IMR-90 (cell line): ENCODE data around the gene TBC1D22A. TPM values are rescaled to one million over a fixed set of nuclear protein-coding genes. Genes with fewer than 3 reads are reported as not detected.
A peak's percentile ranks its signal among the peaks of the same experiment; 100 is the strongest.

Experiments used
- ATAC-seq: fragments of 200-7000 bp; cut with Tn5 transposase; 2 replicates; pipeline ENCODE4 v1.9.1; 2020; ENCODE audit warnings: low read depth, mild to moderate bottlenecking, moderate library complexity
- BruUV-seq: library from RNA; stranded (reverse); fragments of 400-500 nt; replicated peaks from 2 replicates; lab custom pipeline; 2021; lab: Mats Ljungman, UMichigan
- CTCF ChIA-PET: fragments of 300-600 bp; formaldehyde crosslinking; extraction: SDS; loops from one replicate; lab custom pipeline; 2021; ENCODE audit warnings: antibody characterized with exemption; lab: Yijun Ruan, JAX
- POLR2A ChIA-PET: fragments of 300-600 bp; sonication (Branson Sonifier 250); formaldehyde crosslinking; loops from one replicate; lab custom pipeline; 2022; ENCODE audit warnings: antibody characterized with exemption; ENCODE audit not compliant: unreplicated experiment; lab: Charles Lee
- DNase-seq: peaks from one replicate; pipeline ENCODE4 v3.0.0; 2013
- H2AFZ ChIP-seq: replicated peaks from 2 replicates; pipeline ENCODE3; 2013; ENCODE audit warnings: low read length, mild to moderate bottlenecking; ENCODE audit not compliant: poor library complexity
- H2AK5ac ChIP-seq: 2 replicates; pipeline ENCODE4 v1.6.1; 2013; ENCODE audit warnings: low read depth, low read length, inconsistent platforms
- H2AK9ac ChIP-seq: replicated peaks from 2 replicates; pipeline ENCODE3; 2013; ENCODE audit warnings: mild to moderate bottlenecking, low read depth, low read length, moderate library complexity; ENCODE audit not compliant: poor library complexity
- H2BK120ac ChIP-seq: 2 replicates; pipeline ENCODE4 v1.6.1; 2013; ENCODE audit warnings: low read depth, low read length, inconsistent platforms
- H2BK15ac ChIP-seq: 3 replicates; pipeline ENCODE4 v1.6.1; 2013; ENCODE audit warnings: low read depth, low read length, inconsistent platforms
- H2BK20ac ChIP-seq: 2 replicates; pipeline ENCODE4 v1.6.1; 2013; ENCODE audit warnings: low read depth, mild to moderate bottlenecking, inconsistent platforms, low read length, moderate library complexity
- H2BK5ac ChIP-seq: 2 replicates; pipeline ENCODE4 v1.6.1; 2013; ENCODE audit warnings: mild to moderate bottlenecking, low read depth, low read length, inconsistent platforms; ENCODE audit not compliant: poor library complexity, severe bottlenecking
- H3K14ac ChIP-seq: replicated peaks from 2 replicates; pipeline ENCODE4 v1.6.1; 2013; ENCODE audit warnings: low read depth, low read length, inconsistent platforms
- H3K18ac ChIP-seq: 2 replicates; pipeline ENCODE4 v1.6.1; 2013; ENCODE audit warnings: low read depth, low read length, control low read depth
- H3K23ac ChIP-seq: 2 replicates; pipeline ENCODE4 v1.6.1; 2013; ENCODE audit warnings: low read depth, low read length, inconsistent platforms
- H3K27ac ChIP-seq: 2 replicates; pipeline ENCODE4 v1.5.1; 2013; ENCODE audit warnings: mild to moderate bottlenecking, control low read depth, low read length; ENCODE audit not compliant: insufficient read depth
- H3K27me3 ChIP-seq: 2 replicates; pipeline ENCODE4 v1.6.1; 2013; ENCODE audit warnings: low read length; ENCODE audit not compliant: control insufficient read depth, insufficient read depth
- H3K36me3 ChIP-seq: 2 replicates; pipeline ENCODE4 v1.6.1; 2013; ENCODE audit warnings: low read length, mixed read lengths; ENCODE audit not compliant: control insufficient read depth, insufficient read depth
- H3K4ac ChIP-seq: 2 replicates; pipeline ENCODE4 v1.6.1; 2013; ENCODE audit warnings: low read depth, low read length, inconsistent platforms
- H3K4me1 ChIP-seq: 2 replicates; pipeline ENCODE4 v1.6.1; 2013; ENCODE audit warnings: low read length, mixed read lengths; ENCODE audit not compliant: control insufficient read depth, insufficient read depth
- H3K4me2 ChIP-seq: 2 replicates; pipeline ENCODE4 v1.6.1; 2013; ENCODE audit warnings: low read depth, mild to moderate bottlenecking, control low read depth, low read length, moderate library complexity
- H3K4me3 ChIP-seq: 2 replicates; pipeline ENCODE4 v1.5.1; 2013; ENCODE audit warnings: low read depth, mild to moderate bottlenecking, control low read depth, low read length, moderate library complexity; ENCODE audit not compliant: insufficient read depth
- H3K56ac ChIP-seq: 2 replicates; pipeline ENCODE4 v1.6.1; 2013; ENCODE audit warnings: low read length, inconsistent platforms; ENCODE audit not compliant: insufficient read depth; ENCODE audit errors: extremely low read depth
- H3K79me1 ChIP-seq, 2 experiments: 2 replicates each; pipeline ENCODE4 v1.6.1; 2013; ENCODE audit warnings: low read length in 2 of 2, inconsistent platforms in 1 of 2, low read depth in 1 of 2
- H3K9ac ChIP-seq: 2 replicates; pipeline ENCODE4 v1.6.1; 2013; ENCODE audit warnings: low read depth, low read length, control low read depth
- H3K9me1 ChIP-seq: 2 replicates; pipeline ENCODE4 v1.6.1; 2013; ENCODE audit warnings: low read length, inconsistent platforms; ENCODE audit not compliant: insufficient read depth
- H3K9me3 ChIP-seq: 2 replicates; pipeline ENCODE4 v1.6.1; 2013; ENCODE audit warnings: low read length; ENCODE audit not compliant: control insufficient read depth, insufficient read depth
- H4K20me1 ChIP-seq: 2 replicates; pipeline ENCODE4 v1.6.1; 2013; ENCODE audit warnings: low read length, inconsistent platforms; ENCODE audit not compliant: insufficient read depth
- H4K5ac ChIP-seq: 2 replicates; pipeline ENCODE4 v1.6.1; 2013; ENCODE audit warnings: mild to moderate bottlenecking, low read depth, low read length, control low read depth
- H4K8ac ChIP-seq, 2 experiments: 2 replicates each; pipeline ENCODE4 v1.6.1; 2013; ENCODE audit warnings: low read depth in 2 of 2, low read length in 2 of 2, control low read depth in 1 of 2, inconsistent platforms in 1 of 2
- H4K91ac ChIP-seq: 2 replicates; pipeline ENCODE4 v1.6.1; 2013; ENCODE audit warnings: low read depth, low read length, inconsistent platforms; ENCODE audit not compliant: insufficient read depth
- BHLHE40 ChIP-seq: fragments of 150-350 bp; IDR thresholded peaks from 2 replicates; pipeline ENCODE4 v1.6.1; 2016; ENCODE audit warnings: mild to moderate bottlenecking, low read depth, low read length
- CEBPB ChIP-seq: IDR thresholded peaks from 2 replicates; pipeline ENCODE4 v1.6.1; 2012; ENCODE audit warnings: low read depth, low read length, improper control_type of control experiment
- CHD1 ChIP-seq: IDR thresholded peaks from 2 replicates; pipeline ENCODE4 v1.6.1; 2012; ENCODE audit warnings: low read depth, low read length, improper control_type of control experiment
- FOS ChIP-seq: fragments of 150-350 bp; IDR thresholded peaks from 2 replicates; pipeline ENCODE4 v1.6.1; 2016; ENCODE audit warnings: low read depth, low read length
- MAFK ChIP-seq: IDR thresholded peaks from 2 replicates; pipeline ENCODE4 v1.6.1; 2012; ENCODE audit warnings: low read depth, low read length, improper control_type of control experiment
- MAZ ChIP-seq: IDR thresholded peaks from 2 replicates; pipeline ENCODE4 v1.6.1; 2012; ENCODE audit warnings: low read depth, mild to moderate bottlenecking, low read length, improper control_type of control experiment, moderate library complexity, borderline replicate concordance
- MXI1 ChIP-seq: IDR thresholded peaks from 2 replicates; pipeline ENCODE4 v1.6.1; 2012; ENCODE audit warnings: low read depth, mild to moderate bottlenecking, low read length, moderate library complexity, borderline replicate concordance
- NFE2L2 ChIP-seq: fragments of 150-350 bp; IDR thresholded peaks from 2 replicates; pipeline ENCODE4 v1.6.1; 2016; ENCODE audit warnings: low read depth, mild to moderate bottlenecking, low read length
- POLR2A ChIP-seq: IDR thresholded peaks from 2 replicates; pipeline ENCODE4 v1.6.1; 2012; ENCODE audit warnings: mild to moderate bottlenecking, low read depth, low read length
- RAD21 ChIP-seq: IDR thresholded peaks from 2 replicates; pipeline ENCODE4 v1.6.1; 2012; ENCODE audit warnings: low read length, improper control_type of control experiment
- RCOR1 ChIP-seq: IDR thresholded peaks from 2 replicates; pipeline ENCODE4 v1.6.1; 2012; ENCODE audit warnings: mild to moderate bottlenecking, low read length, improper control_type of control experiment; ENCODE audit not compliant: insufficient replicate concordance
- RFX5 ChIP-seq: IDR thresholded peaks from 2 replicates; pipeline ENCODE4 v1.8.0; 2012; ENCODE audit warnings: low read depth, mild to moderate bottlenecking, low read length, moderate library complexity
- SMC3 ChIP-seq: fragments of 150-350 bp; IDR thresholded peaks from 2 replicates; pipeline ENCODE4 v1.6.1; 2016; ENCODE audit warnings: low read depth, mild to moderate bottlenecking, antibody characterized with exemption, low read length, moderate library complexity
- WGBS, 2 experiments: methylation state at CpG; one replicate each; pipeline versions ENCODE4 v1.1.5 to v1.1.7; 2013; ENCODE audit warnings: missing lambda C conversion rate in 2 of 2; ENCODE audit not compliant: insufficient read length in 1 of 2; ENCODE audit errors: extremely low coverage in 2 of 2; 5-methylcytosine and 5-hydroxymethylcytosine counted together
- dilution Hi-C: fragments of 300-500 bp; cut with HindIII; formaldehyde crosslinking; loops from one replicate; pipeline ENCODE4 v1.14.3; 2018; ENCODE audit warnings: low sequenced_read_pairs; ENCODE audit not compliant: unreplicated experiment
- in situ Hi-C: fragments of 300-500 bp; cut with MboI; formaldehyde crosslinking; loops from 3 replicates; pipeline ENCODE4 v1.14.3; 2019; ENCODE audit warnings: low sequenced_read_pairs, inconsistent platforms, mixed read lengths
- intact Hi-C: fragments of 100-400 bp; cut with micrococcal nuclease; formaldehyde crosslinking; loops from 2 replicates; pipeline ENCODE4 v1.10.0; 2022
- polyA plus RNA-seq, 3 experiments: library from polyadenylated mRNA; depleted of rRNA; stranded (reverse); fragments of >200 nt; gene quantifications; 2 replicates each; pipeline ENCODE4 v1.2.3, GENCODE V29; 2012; ENCODE audit warnings: low replicate concordance in 1 of 3
- total RNA-seq: library from RNA; depleted of rRNA; stranded (reverse); fragments of >200 nt; gene quantifications from 2 replicates; pipeline ENCODE4 v1.2.3, GENCODE V29; 2012
- TF ChIP-seq, protein P1 (sequence below): conservative IDR thresholded peaks from 2 replicates; pipeline ENCODE4 v1.5.1; 2012; ENCODE audit warnings: mild to moderate bottlenecking, low read depth, low read length, improper control_type of control experiment
- TF ChIP-seq, protein P2 (sequence below): fragments of 150-350 bp; IDR thresholded peaks from 2 replicates; pipeline ENCODE4 v1.6.1; 2016; ENCODE audit warnings: low read depth, mild to moderate bottlenecking, low read length, moderate library complexity, borderline replicate concordance
- TF ChIP-seq, protein P3 (sequence below): fragments of 150-350 bp; IDR thresholded peaks from 2 replicates; pipeline ENCODE4 v1.6.1; 2017; ENCODE audit warnings: mild to moderate bottlenecking, antibody characterized with exemption, low read length, low read depth

TBC1D22A gene
- total and polyA plus RNA-seq, 2 of the 4 experiments (the other 2 are of a cell fraction): 9.0 to 16.7 TPM

DNA sequence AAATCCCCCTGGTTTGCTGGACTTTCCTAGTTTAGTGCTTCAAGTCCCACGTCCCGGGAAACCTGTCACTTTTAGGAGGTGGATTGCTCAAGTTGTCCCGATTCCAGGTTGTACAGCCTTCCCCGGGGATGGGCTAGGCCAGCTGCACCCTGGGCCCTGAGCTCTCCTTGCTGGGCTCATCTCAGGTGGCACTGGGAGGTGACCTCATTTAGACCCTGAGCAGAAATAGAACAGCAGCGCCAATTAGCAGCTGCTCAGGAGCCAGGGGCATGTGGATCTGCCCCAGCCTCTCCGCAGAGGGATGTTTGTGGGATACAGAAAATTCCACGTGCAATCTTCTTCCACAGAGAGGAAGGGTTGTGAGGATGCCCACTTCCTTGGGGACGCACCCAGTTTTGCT, 14.8 kb upstream of the TBC1D22A start:
- Histone ChIP-seq H3K4me1 (peaks cover 17% of the 10 kb centered on the region), H4K8ac (no peak overlapping the region), H3K9me1 (peaks cover 20% of the 10 kb centered on the region), H2AK5ac (no peak overlapping the region), H3K9ac (no peak overlapping the region), H2AFZ (no peak overlapping the region), H3K23ac (no peak overlapping the region), H2BK5ac (no peak overlapping the region), H4K5ac (no peak overlapping the region), H3K56ac (no peak overlapping the region), H4K20me1 (no peaks in the 10 kb centered on the region), H4K91ac (no peak overlapping the region), H3K79me1 (peaks cover 0 to 4% of the 10 kb centered on the region in 2 experiments; a peak in 1 of 4 replicates), H3K9me3 (no peaks in the 10 kb centered on the region), H3K4me3 (no peak overlapping the region), H2BK15ac (no peak overlapping the region; the same call in 2 of the 3 replicates), H3K4ac (0 out of 2 replicates have a peak overlapping the region, but pooled peaks have one; percentile 17), H3K14ac (no peak overlapping the region), H2BK20ac (no peak overlapping the region), H2AK9ac (no peak overlapping the region), H2BK120ac (no peak overlapping the region), H3K36me3 (no peaks in the 10 kb centered on the region), H3K27ac (no peak overlapping the region), H3K18ac (no peak overlapping the region), H3K27me3 (no peaks in the 10 kb centered on the region), H3K4me2 (no peak overlapping the region)
- BruUV-seq: no TSS peak
- dilution Hi-C loops: no loop called here
- TF ChIP-seq MAZ: no peak
- TF ChIP-seq CHD1: no peak
- TF ChIP-seq POLR2A: no peak
- TF ChIP-seq RAD21: no peak
- TF ChIP-seq CEBPB: no peak
- no peak for TF ChIP-seq BHLHE40
- no peak for TF ChIP-seq MAFK
- no peak for TF ChIP-seq NFE2L2
- no peak for TF ChIP-seq RCOR1
- TF ChIP-seq, protein P1, sequence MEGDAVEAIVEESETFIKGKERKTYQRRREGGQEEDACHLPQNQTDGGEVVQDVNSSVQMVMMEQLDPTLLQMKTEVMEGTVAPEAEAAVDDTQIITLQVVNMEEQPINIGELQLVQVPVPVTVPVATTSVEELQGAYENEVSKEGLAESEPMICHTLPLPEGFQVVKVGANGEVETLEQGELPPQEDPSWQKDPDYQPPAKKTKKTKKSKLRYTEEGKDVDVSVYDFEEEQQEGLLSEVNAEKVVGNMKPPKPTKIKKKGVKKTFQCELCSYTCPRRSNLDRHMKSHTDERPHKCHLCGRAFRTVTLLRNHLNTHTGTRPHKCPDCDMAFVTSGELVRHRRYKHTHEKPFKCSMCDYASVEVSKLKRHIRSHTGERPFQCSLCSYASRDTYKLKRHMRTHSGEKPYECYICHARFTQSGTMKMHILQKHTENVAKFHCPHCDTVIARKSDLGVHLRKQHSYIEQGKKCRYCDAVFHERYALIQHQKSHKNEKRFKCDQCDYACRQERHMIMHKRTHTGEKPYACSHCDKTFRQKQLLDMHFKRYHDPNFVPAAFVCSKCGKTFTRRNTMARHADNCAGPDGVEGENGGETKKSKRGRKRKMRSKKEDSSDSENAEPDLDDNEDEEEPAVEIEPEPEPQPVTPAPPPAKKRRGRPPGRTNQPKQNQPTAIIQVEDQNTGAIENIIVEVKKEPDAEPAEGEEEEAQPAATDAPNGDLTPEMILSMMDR: no peak
- no peak for TF ChIP-seq RFX5
- TF ChIP-seq, protein P2, sequence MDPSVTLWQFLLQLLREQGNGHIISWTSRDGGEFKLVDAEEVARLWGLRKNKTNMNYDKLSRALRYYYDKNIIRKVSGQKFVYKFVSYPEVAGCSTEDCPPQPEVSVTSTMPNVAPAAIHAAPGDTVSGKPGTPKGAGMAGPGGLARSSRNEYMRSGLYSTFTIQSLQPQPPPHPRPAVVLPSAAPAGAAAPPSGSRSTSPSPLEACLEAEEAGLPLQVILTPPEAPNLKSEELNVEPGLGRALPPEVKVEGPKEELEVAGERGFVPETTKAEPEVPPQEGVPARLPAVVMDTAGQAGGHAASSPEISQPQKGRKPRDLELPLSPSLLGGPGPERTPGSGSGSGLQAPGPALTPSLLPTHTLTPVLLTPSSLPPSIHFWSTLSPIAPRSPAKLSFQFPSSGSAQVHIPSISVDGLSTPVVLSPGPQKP: no peak
- TF ChIP-seq FOS: no peak
- TF ChIP-seq SMC3: no peak
- TF ChIP-seq, protein P3, sequence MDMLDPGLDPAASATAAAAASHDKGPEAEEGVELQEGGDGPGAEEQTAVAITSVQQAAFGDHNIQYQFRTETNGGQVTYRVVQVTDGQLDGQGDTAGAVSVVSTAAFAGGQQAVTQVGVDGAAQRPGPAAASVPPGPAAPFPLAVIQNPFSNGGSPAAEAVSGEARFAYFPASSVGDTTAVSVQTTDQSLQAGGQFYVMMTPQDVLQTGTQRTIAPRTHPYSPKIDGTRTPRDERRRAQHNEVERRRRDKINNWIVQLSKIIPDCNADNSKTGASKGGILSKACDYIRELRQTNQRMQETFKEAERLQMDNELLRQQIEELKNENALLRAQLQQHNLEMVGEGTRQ: no peak
- TF ChIP-seq MXI1: no peak
- ChIA-PET POLR2A (no interaction called here), CTCF (no interaction called here)
- DNase-seq (no peak), ATAC-seq (no peak)
- intact Hi-C loops: no loop called here
- in situ Hi-C loops: no loop called here
- WGBS, 2 experiments: 74% methylated on average over 3 of the region's 8 CpGs; no CpG with 5 or more reads in 1 of the 2 experiments
